Fibroblast of skin of right quadriceps (primary cell): ENCODE data around the gene ARMC9.
A peak's percentile ranks its signal among the peaks of the same experiment; 100 is the strongest.
"Not testable (repeated sequence)": the region's sequence is repeated elsewhere in the genome, so short reads cannot be mapped to it uniquely, and the experiment has no call there.

Source experiments
- DNase-seq: peaks from one replicate; pipeline ENCODE4 v3.0.0-alpha.2; 2013

The ARMC9 gene

GRCh38 chr2:231198291-231199173 is at the start of gene ARMC9:
ARMC9 (plus strand) TSS chr2:231198631; CDS start chr2:231206239, 7,608 bp downstream.
- DNase-seq = peak; percentile 59

DNA sequence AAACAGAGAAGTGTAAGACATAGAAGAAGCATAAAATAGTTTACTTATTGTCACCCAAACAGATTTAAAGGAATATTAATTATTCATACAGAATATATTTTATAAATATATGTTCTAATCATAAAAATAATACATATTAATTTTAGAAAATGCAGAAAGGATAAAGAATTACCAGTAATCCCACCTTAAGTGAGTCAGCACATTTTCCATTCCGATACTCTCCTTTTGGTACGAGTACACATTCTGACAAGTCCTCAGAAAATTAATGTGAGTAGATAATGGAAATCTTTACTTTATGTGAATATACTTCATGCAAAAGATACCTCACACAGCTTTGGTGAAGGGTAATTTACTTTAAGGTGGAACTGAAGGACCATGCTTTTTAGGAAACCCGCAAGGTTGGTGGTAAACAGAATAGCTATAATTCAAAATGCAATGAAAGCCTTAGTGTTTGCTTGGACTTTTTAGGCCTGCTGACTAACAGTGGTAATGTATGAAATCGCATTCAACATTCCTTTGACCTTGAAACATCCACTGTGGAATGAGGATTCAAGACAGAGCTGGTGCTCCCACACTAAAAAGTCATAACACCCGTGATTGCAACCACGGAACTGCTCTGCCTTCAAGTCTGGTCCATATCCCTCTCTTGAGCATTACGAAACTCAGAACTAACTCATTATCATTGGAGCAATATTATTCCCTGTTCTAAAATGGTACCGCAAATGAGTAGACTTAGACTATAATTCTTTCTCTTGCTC is 45.5 kb upstream of the ARMC9 start:
- DNase-seq = peak; percentile 78

GRCh38 chr2:231159306-231159705 is 39.1 kb upstream of the ARMC9 start:
- DNase-seq = no peak

DNA sequence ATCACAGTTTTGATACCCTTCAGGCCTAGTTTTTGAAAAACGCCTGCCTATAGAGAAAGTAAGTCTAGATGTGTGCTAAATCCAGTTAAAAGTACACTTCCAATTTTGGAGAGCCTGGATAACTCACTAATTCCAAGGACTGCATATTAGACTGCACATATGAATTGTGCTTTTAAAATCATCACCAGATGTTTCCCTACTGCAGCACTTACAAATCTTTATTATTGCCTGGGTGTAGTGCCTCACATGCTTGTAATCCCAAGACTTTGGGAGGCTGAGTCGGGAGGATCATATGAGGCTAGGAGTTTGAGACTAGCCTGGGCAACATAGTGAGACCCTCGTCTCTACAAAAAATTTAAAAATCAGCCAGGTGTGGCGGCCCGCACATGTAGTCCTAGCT is 37.7 kb upstream of the ARMC9 start:
- peak; percentile 39 for DNase-seq

DNA sequence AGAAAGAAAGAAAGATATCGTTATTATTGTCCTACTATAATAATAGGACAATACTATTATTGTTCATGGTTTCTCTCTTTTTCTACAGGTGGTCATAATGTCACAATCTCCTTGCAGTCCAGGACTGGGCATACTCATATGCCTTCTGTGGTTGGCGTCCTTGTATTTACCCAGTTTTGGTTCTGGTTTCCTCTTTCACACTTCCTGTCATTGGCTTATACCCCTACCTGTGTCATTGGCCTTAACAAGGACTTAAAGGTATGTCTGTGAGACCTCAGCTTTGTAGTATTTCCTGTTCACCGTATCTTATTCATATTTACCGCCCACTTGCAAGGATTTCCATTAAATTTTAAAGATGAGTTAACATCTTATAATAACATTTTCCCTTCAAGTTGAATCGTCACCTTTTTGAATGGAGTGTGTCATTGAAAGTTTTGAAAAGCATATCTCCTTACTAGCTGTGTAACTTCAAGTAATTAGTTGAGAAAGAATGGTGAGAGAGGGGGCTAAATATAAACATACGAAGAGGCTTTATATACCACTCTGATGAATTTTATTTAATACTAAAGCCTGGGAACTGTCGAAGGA is 37.1 kb upstream of the ARMC9 start:
- DNase-seq = no peak

DNA sequence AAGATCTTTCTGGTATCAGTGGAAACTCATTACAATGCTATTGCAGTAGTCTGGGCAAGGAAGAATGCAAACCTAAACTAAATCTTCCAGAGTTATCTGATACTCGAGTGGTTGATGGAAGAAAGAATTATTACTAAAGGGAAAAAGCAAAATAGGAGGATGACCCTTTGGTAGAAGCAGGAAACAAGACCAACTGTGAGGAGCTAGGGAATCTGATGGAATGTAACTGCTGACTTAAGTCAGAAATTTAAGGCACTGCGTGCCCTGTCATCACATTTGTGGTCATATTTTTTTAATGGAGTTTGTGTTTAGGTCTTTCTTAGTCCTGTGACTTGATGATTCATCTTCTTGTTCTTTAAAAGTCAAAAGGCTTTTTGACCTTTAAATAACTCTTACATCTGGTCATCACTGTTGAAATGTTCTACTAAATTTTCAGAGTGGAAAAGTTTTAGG is 36.5 kb upstream of the ARMC9 start:
- DNase-seq = peak; percentile 97

DNA sequence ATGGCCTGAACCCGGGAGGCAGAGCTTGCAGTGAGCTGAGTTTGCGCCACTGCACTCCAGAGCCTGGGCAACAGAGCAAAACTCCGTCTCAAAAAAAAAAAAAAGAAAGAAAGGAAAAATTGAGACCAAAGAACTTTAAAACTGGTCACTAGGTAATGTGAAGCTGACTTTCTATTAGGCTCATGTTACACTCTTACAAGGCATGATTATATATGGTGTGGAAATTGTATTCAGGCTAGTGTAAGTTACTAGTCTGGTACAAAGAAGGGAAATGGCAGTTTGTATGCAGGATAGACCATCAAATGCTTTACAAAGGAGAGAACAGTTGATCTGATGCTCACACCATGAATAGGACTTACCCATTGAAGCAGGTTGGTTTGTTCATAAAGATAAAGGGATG is 35.4 kb upstream of the ARMC9 start:
- no peak for DNase-seq

GRCh38 chr2:231163414-231164095 is 34.9 kb upstream of the ARMC9 start:
- no peak for DNase-seq

DNA sequence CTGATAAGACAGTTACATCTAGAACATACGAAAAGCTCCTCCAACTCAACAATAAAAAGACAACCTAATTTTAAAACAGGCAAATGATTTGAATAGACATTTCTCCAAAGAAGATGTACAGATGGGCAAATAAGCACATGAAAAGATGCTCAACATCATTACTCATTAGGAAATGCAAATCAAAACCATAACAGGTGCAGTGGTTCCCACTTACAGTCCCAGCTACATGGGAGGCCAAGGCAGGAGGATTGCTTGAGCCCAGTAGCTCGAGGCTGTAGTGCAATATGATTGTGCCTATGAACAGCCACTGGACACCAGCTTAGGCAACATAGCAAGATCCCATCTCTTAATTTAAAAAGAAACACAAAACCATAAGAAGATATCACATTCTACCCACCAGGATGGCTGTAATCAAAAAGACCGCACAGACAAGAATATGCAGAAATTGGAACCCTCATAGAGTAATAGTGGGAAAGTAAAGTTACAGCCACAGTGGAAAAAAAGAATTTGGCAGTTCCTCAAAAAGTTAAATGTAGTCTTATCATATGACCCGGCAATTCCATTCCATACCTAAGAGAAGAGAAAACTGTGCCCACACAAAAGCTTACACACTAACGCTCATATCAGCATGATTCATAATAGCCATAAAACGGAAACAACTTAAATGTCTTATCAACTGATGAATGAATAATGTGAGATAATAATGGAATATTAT is 30.5 kb upstream of the ARMC9 start:
- no peak for DNase-seq

GRCh38 chr2:231168460-231169139 is 29.8 kb upstream of the ARMC9 start:
- DNase-seq = no peak

DNA sequence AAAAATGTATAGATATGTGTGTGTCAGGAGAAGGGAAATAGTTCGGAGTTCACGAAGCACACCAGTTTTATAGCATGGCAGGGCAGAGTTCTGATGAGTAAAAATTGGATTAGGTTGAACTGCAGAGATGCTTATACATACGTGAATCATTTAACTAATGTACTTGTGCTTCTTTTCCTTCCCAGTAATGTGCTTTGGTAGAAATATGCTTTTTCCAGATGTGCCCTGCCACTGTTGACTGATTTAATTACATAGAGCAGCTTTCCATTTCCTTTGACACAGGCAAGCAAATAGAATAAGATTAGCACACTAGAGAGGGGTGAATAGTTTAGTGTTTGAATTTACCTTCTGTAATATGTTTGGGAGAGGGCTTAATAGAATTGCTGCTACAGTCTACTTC is 28.9 kb upstream of the ARMC9 start:
- DNase-seq = no peak

DNA sequence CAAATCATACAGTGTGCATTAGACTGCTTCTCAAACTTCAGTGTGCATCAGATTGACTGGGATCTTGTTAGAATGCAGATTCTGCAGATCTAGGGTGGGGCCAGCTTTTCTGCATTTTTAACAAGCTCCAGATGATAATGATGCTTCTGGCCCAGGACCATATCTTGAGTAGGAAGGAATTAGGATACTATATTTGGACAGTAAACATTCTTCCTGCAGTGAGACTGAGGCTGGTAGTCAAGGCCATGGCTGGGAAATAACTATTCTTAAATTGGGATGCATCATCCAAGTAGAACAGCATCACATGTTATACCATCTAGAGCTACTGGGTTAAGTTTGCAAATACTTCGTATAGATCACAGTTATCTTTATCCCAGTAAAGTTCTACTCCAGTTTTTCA is 28.4 kb upstream of the ARMC9 start:
- peak; percentile 55 for DNase-seq

- DNase-seq = no peak
These were observed 26.4 kb upstream of the ARMC9 start for GRCh38 chr2:231172025-231172424.

DNA sequence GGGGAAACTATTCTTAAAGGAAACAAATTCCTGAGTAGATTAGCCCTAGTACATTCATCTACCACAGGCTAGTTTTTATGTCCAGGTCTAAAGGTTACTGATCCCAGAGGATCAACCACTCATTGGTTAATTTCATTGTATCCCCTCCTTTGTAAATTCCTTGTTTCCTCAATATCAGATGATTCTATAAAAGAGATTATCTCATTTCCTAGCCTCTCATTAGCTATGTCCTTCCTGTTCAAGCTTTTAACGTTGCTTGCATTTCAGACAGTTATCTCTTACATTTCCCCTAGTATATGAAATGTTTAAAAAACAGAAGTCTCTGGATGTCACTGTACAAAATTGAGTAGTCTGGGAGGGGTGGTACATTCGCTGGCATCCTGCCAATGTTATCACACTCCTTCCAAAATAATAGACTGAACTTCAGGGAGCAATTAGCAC is 24.2 kb upstream of the ARMC9 start:
- no peak for DNase-seq

DNA sequence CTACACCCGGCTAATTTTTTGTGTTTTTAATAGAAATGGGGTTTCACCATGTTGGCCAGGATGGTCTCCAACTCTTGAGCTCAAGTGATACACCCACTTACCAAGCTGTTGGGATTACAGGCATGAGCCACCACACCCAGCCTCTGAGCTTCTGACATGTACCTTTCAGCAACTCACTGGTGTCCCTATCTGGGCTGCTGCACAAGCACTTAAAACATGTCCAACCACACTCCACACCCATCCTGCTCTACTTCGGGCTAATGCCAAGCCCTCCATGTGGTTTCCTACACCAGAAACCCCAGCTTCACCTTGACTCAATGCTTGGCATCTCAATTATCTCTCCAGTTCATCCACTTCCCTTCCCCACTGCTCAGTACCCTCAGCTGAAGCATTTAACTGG is 22.4 kb upstream of the ARMC9 start:
- DNase-seq = no peak

- DNase-seq = no peak
These were observed 21.0 kb upstream of the ARMC9 start for GRCh38 chr2:231177156-231178025.

- DNase-seq = not testable (repeated sequence)
These were observed 19.6 kb upstream of the ARMC9 start for GRCh38 chr2:231178805-231179204.

DNA sequence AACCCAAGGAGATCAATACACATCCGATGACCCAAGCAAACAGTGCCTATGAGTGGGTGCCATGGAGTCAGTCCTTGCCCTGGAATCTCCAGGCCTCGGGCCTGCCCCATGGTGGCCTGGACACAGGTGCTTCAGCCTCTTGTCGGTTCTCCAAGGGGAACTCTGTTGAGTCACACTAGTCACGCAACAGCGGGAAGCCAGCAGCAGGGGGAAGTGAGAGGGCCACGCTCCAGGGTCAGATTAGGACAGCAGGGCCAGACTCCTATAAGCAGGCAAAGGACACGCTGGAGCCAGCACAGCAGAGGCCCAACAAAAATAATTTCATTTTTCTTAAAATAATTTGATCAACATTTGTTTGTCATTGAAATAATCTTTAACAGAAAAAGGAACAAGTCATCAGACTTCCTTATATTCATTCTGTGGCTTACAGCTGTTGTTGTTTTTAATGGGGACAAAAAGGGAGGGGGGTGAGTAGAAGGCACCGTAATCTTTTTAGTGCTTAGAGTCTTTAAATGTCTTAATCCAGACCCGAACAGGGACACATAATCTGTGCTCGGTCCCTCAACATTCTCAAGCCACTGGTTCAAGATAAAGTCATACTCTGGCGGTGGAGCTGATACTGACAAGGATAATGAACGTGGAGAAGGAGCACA is 16.4 kb upstream of the ARMC9 start:
- DNase-seq = no peak

GRCh38 chr2:231182513-231182899 is 15.9 kb upstream of the ARMC9 start:
- no peak for DNase-seq

GRCh38 chr2:231183851-231184250 is 14.6 kb upstream of the ARMC9 start:
- no peak for DNase-seq
